Left cardiac atrium (tissue), 4 donors: Measurements from ENCODE around the gene CDKAL1. TPM values are rescaled to one million over a fixed set of nuclear protein-coding genes. Genes with fewer than 3 reads are reported as not detected.

Source experiments
- ATAC-seq, 2 donors: fragments of 200-7000 bp; cut with Tn5 transposase; one replicate each; pipeline ENCODE4 v1.9.1; 2020; ENCODE audit warnings: mild to moderate bottlenecking in 2 of 2, moderate library complexity in 2 of 2
- DNase-seq: peaks from one replicate; pipeline ENCODE4 v3.0.0-alpha.2; 2020
- intact Hi-C, 2 donors: fragments of 100-400 bp; cut with DNase I; formaldehyde crosslinking; loops; one replicate each; pipeline versions ENCODE4 v1.14.1 to v1.15.1; 2022 to 2023
- total RNA-seq, 2 donors: library from RNA; stranded (reverse); fragmentation: NEBNext Ultra II Directional; extraction: Animal tissue kit (Norgen Biotek cat#: 25700); gene quantifications; one replicate each; pipeline ENCODE4 v1.2.1, GENCODE V29; 2021
- donor health status: DM: no; HTN: yes; CAD: no.
- donor health status: DM: no; HTN: yes; CAD: no; lungs with severe emphysema.
- donor health status: DM: yes; HTN: yes; CAD: no.
- donor health status: Dilated cardiomyopathy.

CDKAL1 gene
- total RNA-seq, 2 donors from 2014 or later = 9.8 to 10.8 TPM

GRCh38 chr6:20875369-20875963 is 341.2 kb downstream of the CDKAL1 start:
- ATAC-seq (no peak), DNase-seq (no peak)
- intact Hi-C loops = loop anchor here in 1 of 2 donors (5.0 kb wide), 1 partner anchor 717 kb away; the partner anchor contains the start of gene SOX4

- intact Hi-C loops = loop anchor here in 1 of 2 donors (5.0 kb wide), 1 partner anchor 716 kb away; the partner anchor contains the start of gene SOX4
Observed at GRCh38 chr6:20876036-20876435, 341.8 kb downstream of the CDKAL1 start.

GRCh38 chr6:20876561-20876960 is 342.3 kb downstream of the CDKAL1 start:
- ATAC-seq = no peak
- no peak for DNase-seq
- intact Hi-C loops = loop anchor here in 1 of 2 donors (5.0 kb wide), 1 partner anchor 716 kb away; the partner anchor contains the start of gene SOX4

More at GRCh38 chr6:20876036-20876435, 341.8 kb downstream of the CDKAL1 start:
- DNase-seq (no peak), ATAC-seq (peak in 1 of 2 donors; percentile 15)

GRCh38 chr6:20877008-20877937 is 343.0 kb downstream of the CDKAL1 start:
- DNase-seq (peak; percentile 29), ATAC-seq (peak in 1 of 2 donors; percentile 95)
- intact Hi-C loops = loop anchor here in 1 of 2 donors (5.0 kb wide), 1 partner anchor 715 kb away; the partner anchor contains the start of gene SOX4

- no peak for ATAC-seq
- intact Hi-C loops = loop anchor here in 1 of 2 donors (5.0 kb wide), 1 partner anchor 713 kb away; the partner anchor contains the start of gene SOX4
- DNase-seq = no peak
Observed at GRCh38 chr6:20879121-20879520, 344.9 kb downstream of the CDKAL1 start.

GRCh38 chr6:20879526-20879925 is 345.3 kb downstream of the CDKAL1 start:
- ATAC-seq = no peak
- DNase-seq = no peak
- intact Hi-C loops = loop anchor here in 1 of 2 donors (5.0 kb wide), 1 partner anchor 713 kb away; the partner anchor contains the start of gene SOX4

GRCh38 chr6:20881365-20881764 is 347.1 kb downstream of the CDKAL1 start:
- intact Hi-C loops = no loop called here
- ATAC-seq (no peak), DNase-seq (no peak)

GRCh38 chr6:20882014-20882413 is 347.8 kb downstream of the CDKAL1 start:
- no peak for DNase-seq
- intact Hi-C loops = no loop called here
- ATAC-seq = no peak

GRCh38 chr6:20885076-20885475 is 350.8 kb downstream of the CDKAL1 start:
- intact Hi-C loops = no loop called here
- ATAC-seq (no peak), DNase-seq (no peak)

- ATAC-seq (no peak), DNase-seq (no peak)
- intact Hi-C loops = no loop called here
Observed at GRCh38 chr6:20891161-20891560, 356.9 kb downstream of the CDKAL1 start.

GRCh38 chr6:20892365-20892764 is 358.1 kb downstream of the CDKAL1 start:
- intact Hi-C loops = no loop called here
- DNase-seq = no peak
- no peak for ATAC-seq

- intact Hi-C loops = no loop called here
- no peak for DNase-seq
- ATAC-seq = no peak
Observed at GRCh38 chr6:20893412-20893811, 359.2 kb downstream of the CDKAL1 start.

- DNase-seq (no peak), ATAC-seq (no peak)
- intact Hi-C loops = no loop called here
Observed at GRCh38 chr6:20900389-20901160, 366.3 kb downstream of the CDKAL1 start.

- DNase-seq = no peak
- intact Hi-C loops = no loop called here
- no peak for ATAC-seq
Observed at GRCh38 chr6:20905377-20905776, 371.1 kb downstream of the CDKAL1 start.

GRCh38 chr6:20906945-20907344 is 372.7 kb downstream of the CDKAL1 start:
- intact Hi-C loops = no loop called here
- DNase-seq = no peak
- ATAC-seq = peak in 1 of 2 donors; percentile 29

GRCh38 chr6:20907486-20908071 is 373.3 kb downstream of the CDKAL1 start:
- peak in 1 of 2 donors; percentile 65 for ATAC-seq
- intact Hi-C loops = no loop called here
- no peak for DNase-seq

- DNase-seq (no peak), ATAC-seq (no peak)
- intact Hi-C loops = no loop called here
Observed at GRCh38 chr6:20909621-20910020, 375.4 kb downstream of the CDKAL1 start.

GRCh38 chr6:20911712-20912111 is 377.5 kb downstream of the CDKAL1 start:
- DNase-seq = no peak
- intact Hi-C loops = no loop called here

GRCh38 chr6:20915156-20915555 is 380.9 kb downstream of the CDKAL1 start:
- DNase-seq (no peak), ATAC-seq (no peak)
- intact Hi-C loops = no loop called here

More at GRCh38 chr6:20911712-20912111, 377.5 kb downstream of the CDKAL1 start:
- no peak for ATAC-seq
